Measurements from ENCODE around the gene CFB. TPM values are rescaled to one million over a fixed set of nuclear protein-coding genes. Genes with fewer than 3 reads are reported as not detected.

CFB gene
- total RNA-seq, 6 donors from 2014 or later: 15.0 to 199 (median 58.1) TPM

- Histone ChIP-seq H3K36me3 (peaks cover 50 to 88% (median 77%) of the 10 kb centered on the region in 4 donors), H3K4me3 (no peak overlapping the region), H3K27me3 (no peaks in the 10 kb centered on the region), H3K9me3 (no peaks in the 10 kb centered on the region), H3K27ac (no peak overlapping the region), H3K4me1 (peaks cover 7 to 12% (median 10%) of the 10 kb centered on the region in 4 donors)
- TF ChIP-seq CTCF (IDR thresholded peaks at IDR 0.05): no peak
- no peak for TF ChIP-seq POLR2AphosphoS5 (IDR thresholded peaks at IDR 0.05)
- TF ChIP-seq POLR2A (IDR thresholded peaks at IDR 0.05): no peak
- TF ChIP-seq EP300 (IDR thresholded peaks at IDR 0.05): no peak
- 94 to 96% methylated on average over 15 to 19 of the region's 19 CpGs for WGBS, 2 donors
- no peak for ATAC-seq (ENCODE audit: low FRiP score in 2 of 2)
- DNase-seq: peak in 1 of 2 donors; percentile 69
Observed at GRCh38 chr6:31963921-31964320, 18.0 kb downstream of the CFB start.

GRCh38 chr6:31965700-31966099 lies 19.8 kb downstream of the CFB start:
- ATAC-seq (ENCODE audit: low FRiP score in 2 of 2): no peak
- 92 to 100% methylated on average over 3 to 13 of the region's 13 CpGs for WGBS, 2 donors
- TF ChIP-seq POLR2A (IDR thresholded peaks at IDR 0.05): no peak
- TF ChIP-seq POLR2AphosphoS5 (IDR thresholded peaks at IDR 0.05): no peak
- TF ChIP-seq CTCF (IDR thresholded peaks at IDR 0.05): no peak
- TF ChIP-seq EP300 (IDR thresholded peaks at IDR 0.05): no peak
- Histone ChIP-seq H3K27me3 (no peaks in the 10 kb centered on the region), H3K36me3 (peaks cover 56 to 100% (median 88%) of the 10 kb centered on the region in 4 donors), H3K4me1 (peaks cover 3 to 14% (median 6%) of the 10 kb centered on the region in 4 donors), H3K27ac (no peak overlapping the region), H3K9me3 (no peaks in the 10 kb centered on the region), H3K4me3 (no peak overlapping the region)
- DNase-seq: peak in 1 of 2 donors; percentile 75

GRCh38 chr6:31966506-31966905 lies 20.6 kb downstream of the CFB start:
- peaks cover 56 to 95% (median 84%) of the 10 kb centered on the region in 4 donors for H3K36me3 ChIP-seq
- peaks cover 11 to 22% (median 14%) of the 10 kb centered on the region in 4 donors for H3K4me1 ChIP-seq
- no peak overlapping the region for H3K27ac ChIP-seq
- no peaks in the 10 kb centered on the region for H3K9me3 ChIP-seq
- whole genome bisulfite sequencing, 2 donors: 86 to 95% methylated on average over 3 to 7 of the region's 7 CpGs
- no peak for TF ChIP-seq EP300 (IDR thresholded peaks at IDR 0.05)
- no peak for TF ChIP-seq POLR2AphosphoS5 (IDR thresholded peaks at IDR 0.05)
- no peak for TF ChIP-seq POLR2A (IDR thresholded peaks at IDR 0.05)
- no peak for TF ChIP-seq CTCF (IDR thresholded peaks at IDR 0.05)
- no peaks in the 10 kb centered on the region for H3K27me3 ChIP-seq
- DNase-seq (no peak), ATAC-seq (ENCODE audit: low FRiP score in 2 of 2) (no peak)
- no peak overlapping the region for H3K4me3 ChIP-seq

- ATAC-seq (ENCODE audit: low FRiP score in 2 of 2): no peak
- 85 to 89% methylated on average over 10 of the region's 10 CpGs for WGBS, 2 donors
- Histone ChIP-seq H3K4me1 (peaks cover 11 to 25% (median 16%) of the 10 kb centered on the region in 4 donors), H3K4me3 (no peak overlapping the region), H3K9me3 (no peaks in the 10 kb centered on the region), H3K27me3 (no peaks in the 10 kb centered on the region), H3K27ac (no peak overlapping the region), H3K36me3 (peaks cover 50 to 88% (median 76%) of the 10 kb centered on the region in 4 donors)
- TF ChIP-seq EP300 (IDR thresholded peaks at IDR 0.05): no peak
- TF ChIP-seq POLR2A (IDR thresholded peaks at IDR 0.05): no peak
- TF ChIP-seq CTCF (IDR thresholded peaks at IDR 0.05): no peak
- no peak for TF ChIP-seq POLR2AphosphoS5 (IDR thresholded peaks at IDR 0.05)
- DNase-seq: no peak
Observed at GRCh38 chr6:31966997-31967925, 21.4 kb downstream of the CFB start.
